Measurements from ENCODE around the gene RNH1.

Gene RNH1

DNA sequence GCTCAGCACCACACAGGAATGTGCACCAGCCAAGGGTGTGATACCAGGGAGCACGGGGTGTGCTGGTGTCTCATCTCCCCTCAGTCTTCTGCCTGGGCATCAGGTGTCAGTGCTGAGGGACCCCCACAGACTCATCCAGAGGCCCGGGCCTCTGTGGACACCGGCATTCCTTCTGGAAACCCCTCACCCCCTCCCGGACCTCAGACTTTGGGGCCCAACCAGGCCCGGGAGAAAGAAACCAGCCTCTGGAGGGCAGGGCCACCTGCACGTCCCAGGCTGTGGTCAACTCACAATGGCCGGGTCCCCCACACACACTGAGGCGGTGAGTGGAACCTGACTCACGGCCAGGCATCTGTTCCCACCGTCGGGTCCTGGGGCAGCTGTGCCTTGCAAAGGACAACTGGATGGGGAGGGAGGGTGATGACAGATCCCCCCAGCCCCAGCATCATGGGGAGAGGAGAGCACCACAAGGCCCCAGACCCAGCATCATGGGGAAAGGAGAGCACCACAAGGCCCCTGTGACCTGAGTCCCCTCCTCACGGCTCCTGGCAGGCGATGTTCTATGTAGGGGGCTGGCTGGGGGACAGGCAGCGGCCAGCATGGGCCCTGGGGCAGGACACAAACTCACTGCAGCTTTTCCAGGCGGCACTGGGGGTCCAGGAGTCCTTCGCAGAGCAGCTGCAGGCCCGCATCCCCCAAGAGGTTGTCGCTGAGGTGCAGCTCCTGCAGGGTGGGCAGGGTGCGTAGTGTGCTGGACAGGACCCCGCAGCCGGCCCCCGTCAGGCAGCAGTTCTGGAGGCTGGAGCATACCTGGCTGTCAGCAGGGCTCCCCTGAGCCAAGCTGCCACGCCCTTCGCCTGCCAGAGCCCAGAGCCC, 7.6 kb downstream of the RNH1 start:
- no peak for DNase-seq (ENCODE audit: low spot score)

DNA sequence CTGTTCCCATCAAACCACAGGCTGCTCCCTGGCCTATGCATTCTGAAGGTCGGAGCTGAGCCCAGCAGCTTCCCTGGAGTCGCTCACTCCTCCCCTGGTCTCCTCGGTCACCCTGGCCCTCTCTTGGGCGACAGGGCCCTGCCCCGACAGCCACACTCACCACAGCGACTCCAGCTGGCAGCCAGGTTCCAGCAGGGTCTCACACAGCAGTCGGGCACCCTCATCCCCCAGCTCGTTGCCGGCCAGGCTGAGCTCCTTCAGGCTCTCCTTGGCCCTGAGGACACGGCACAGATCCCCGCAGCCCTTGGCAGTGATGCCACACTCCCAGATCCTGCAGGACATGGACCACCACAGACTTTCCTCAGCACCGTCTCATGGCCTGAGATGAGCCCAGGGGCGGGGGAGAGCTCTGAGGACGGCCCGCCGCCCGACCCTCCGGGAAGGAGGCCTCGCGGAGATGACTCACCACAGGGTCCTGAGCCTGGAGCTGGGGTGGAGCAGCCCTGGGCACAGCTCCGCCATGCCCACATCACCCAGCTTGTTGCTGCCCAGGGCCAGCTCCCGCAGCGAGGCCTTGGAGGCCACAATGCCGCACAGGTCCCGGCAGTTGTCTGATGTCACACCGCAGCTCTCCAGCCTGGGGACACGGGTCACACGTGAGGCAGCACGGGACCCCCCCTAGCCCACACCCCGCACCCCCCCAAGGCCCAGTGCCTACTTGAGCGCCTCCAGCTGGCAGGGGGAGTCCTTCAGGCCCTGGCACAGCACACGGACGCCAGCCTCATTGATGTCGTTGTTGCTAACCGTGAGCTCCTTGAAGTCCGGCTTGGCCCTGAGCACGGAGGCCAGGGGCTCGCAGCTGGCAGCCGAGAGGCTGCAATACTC, 8.5 kb downstream of the RNH1 start:
- DNase-seq (ENCODE audit: low spot score) = no peak

DNA sequence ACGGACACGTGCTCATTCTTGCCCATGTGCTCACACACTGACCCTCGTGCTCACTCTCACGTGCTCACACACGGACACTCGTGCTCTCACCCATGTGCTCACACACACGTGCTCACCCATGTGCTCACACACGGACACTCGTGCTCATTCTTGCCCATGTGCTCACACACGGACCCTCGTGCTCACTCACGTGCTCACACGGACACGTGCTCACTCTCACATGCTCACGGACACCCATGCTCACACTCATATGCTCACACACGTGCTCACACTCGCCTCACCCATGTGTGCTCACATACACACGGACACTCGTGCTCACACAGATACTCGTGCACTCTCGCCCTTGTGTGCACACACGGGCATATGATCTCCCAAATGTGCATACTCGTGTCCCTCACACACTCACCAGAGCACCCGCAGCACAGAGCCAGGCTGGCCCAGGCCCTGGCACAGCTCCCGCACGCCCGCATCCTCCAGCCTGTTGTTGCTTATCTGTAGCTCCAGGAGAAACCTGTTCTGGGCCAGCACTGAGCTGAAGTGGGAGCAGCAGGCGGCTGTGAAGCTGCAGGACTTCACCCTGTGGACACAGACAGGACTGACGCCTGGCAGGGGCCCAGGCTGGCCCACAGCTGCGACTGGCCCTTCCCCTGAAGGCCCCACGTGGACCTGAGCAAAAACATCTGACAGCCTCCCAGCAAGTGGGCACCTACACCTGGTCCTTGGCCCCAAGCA, 9.3 kb downstream of the RNH1 start:
- no peak for DNase-seq (ENCODE audit: low spot score)

DNA sequence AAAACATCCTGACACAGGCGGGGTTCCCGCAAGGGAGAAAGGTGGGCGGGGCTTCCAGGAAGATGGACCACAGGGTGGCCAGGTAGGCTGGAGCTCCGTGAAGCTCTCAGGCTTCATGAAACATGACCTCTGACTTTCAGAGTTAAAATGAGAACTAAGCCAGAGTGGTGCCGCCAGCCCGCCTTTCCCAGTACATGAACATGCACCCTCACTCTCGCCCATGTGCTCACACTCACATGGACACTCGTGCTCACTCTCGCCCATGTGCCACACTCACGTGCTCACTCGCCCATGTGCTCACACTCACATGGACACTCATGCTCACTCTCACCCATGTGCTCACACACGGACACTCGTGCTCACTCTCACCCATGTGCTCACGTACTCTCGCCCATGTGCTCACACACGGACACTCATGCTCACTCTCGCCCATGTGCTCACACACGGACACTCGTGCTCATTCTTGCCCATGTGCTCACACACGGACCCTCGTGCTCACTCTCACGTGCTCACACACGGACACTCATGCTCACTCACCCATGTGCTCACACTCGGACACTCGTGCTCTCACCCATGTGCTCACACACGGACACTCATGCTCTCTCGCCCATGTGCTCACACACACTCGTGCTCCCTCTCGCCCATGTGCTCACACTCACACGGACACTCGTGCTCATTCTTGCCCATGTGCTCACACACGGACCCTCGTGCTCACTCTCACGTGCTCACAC, 10.0 kb downstream of the RNH1 start:
- DNase-seq (ENCODE audit: low spot score) = no peak

DNA sequence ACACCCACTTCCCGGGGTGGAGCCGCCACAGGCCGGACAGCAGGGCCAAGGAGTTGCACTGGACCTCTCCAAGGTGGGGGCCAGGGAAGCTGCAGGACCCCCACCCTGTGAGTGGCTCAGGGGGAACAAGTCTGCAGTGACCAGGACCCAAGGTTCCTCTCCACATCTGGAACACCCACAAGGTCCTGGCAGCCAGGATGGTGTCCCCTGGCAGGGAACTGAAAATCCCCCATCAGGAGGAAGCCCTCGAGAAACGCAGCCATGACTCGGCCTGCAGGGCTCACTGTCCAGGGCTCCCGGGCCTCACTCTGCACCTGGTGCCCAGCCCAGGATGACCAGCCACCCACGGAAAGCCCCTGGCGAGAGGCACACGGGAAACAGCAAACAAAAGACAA, 11.5 kb downstream of the RNH1 start:
- DNase-seq (ENCODE audit: low spot score) = no peak

DNA sequence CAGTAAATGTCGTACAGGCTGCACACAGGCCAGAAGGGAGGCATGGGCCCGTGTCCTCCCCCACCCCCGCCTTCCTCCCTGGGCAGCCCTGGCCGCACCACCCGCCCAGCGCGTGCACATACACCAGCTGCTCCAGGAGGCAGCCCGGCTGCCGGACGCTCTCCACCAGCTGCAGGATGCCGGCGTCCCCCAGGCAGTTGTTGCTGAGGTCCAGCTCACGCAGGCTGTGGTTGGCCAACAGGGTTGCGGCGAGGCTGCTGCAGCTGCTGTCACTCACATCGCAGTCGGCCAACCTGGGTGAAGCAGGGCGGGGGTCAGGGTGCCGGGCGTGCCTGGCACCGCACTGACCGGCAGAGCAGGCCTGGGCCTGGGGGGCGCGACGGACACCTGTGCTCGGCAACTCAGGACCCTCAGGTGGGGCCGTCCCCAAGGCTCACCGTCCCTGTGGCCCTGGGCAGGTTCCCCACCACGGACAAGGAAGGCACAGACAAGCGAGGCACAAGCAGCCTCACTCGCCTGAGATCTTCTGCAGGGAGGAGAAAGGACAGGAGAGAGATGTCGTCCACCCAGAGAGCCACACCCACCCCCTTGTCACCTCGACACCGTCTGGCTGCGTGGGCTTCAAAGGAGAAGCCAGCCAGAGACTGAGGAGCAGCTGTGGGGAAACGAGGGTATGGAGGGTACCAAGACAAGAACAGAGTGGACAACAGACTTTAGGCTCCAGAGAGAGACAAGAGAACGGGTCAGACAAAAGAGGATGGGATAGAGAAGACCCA, 12.1 kb downstream of the RNH1 start:
- DNase-seq (ENCODE audit: low spot score) = no peak

DNA sequence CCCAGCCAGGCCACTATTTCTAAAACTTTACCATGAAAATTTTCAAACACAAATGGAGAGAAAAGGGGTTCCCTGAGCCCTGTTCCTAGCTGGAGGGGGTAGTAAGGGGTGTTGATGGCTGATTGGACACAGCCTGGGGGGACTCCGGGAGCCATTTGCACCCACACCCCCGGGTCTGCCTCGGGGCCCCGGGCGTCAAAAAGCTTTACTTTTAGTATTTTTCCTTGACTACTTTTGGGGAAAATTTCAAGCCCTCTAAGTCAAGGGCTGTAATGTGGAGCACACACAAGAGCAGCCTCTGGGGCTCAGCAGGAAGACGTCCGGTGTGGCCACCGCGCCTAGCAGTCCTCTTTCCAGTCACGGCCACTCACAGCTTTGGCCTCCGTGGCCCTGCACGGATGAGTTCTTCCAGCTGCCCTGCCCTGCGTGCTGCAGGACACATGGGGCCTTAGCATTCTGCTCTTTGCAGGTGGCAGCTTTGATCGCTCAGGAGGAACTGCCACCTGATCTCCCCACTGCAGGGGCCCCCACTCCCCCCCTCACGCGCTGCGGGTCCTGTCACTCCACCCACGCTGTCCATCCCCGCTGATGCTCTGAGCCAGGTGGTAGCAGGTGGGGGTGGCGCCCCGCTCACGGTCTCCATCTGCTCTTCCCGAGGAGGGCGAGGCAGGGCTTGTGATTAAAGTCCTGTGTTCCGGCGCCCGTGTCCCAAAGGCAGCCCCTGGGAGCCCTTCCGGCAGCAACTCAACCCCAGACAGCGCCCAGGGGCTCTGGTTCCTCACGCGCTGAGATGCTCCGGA, 14.4 kb downstream of the RNH1 start:
- DNase-seq (ENCODE audit: low spot score) = no peak

DNA sequence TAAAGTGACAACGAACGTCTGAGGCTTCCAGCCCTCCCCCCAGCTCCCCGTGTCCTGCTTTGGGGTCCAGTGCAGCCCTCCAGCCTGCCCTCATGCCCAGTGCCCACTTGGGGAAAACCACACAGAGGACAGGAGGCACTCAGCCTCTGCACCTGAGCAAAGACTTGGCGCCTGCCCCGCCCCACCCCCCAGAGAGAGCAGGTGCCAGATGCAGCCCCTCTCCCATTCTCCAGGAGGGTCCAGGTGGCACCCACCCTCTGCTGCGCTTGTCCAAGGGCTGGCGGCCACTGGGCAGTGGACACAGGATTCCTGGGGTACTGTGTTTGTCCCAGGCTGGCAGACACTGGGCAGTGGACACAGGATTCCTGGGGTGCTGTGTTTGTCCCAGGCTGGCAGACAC, 15.7 kb downstream of the RNH1 start:
- DNase-seq (ENCODE audit: low spot score) = no peak

DNA sequence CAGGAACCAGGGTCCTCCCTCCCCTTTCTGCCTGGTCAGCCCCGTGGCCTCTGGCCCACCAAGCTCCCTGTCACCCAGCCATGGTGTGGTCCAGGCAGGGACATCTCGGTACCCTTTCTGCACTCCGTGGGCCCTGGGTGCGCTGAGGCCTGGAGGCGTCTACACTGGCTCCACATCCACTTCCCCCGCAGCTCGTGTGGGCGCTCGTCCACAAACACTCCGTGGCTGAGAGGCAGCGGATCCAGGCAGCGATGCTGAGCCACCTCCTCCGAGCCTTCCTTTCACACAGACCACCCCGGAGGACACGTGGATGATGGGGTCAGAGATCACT, 16.1 kb downstream of the RNH1 start:
- DNase-seq (ENCODE audit: low spot score) = no peak

DNA sequence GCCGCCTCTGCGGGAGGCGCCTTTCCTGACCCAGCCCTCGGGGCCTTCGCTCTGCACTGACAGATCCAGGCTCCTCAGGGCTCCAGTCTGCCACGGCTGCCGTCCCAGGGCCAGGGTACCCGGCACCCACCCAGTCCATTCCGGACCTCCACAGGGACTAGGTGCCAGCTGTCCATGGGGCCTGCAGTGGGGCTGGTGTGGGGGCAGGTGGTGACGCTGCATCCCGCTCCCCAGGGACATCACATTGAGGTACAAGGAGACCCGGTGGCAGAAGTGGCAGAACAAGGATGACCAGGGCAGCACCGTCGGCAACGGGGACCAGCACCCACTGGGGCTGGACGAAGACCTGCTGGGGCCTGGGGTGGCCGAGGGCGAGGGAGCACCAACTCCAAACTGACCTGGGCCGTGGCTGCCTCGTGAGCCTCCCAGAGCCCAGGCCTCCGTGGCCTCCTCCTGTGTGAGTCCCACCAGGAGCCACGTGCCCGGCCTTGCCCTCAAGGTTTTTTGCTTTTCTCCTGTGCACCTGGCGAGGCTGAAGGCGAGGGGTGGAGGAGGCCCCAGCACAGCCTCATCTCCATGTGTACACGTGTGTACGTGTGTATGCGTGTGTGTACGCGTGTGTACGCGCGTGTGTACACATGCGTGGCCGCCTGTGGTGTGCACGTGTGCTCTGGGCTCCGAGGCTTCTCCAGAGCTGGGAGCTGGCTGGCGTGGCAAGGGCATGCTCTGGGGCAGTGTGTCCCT, 16.7 kb downstream of the RNH1 start:
- DNase-seq (ENCODE audit: low spot score) = no peak

DNA sequence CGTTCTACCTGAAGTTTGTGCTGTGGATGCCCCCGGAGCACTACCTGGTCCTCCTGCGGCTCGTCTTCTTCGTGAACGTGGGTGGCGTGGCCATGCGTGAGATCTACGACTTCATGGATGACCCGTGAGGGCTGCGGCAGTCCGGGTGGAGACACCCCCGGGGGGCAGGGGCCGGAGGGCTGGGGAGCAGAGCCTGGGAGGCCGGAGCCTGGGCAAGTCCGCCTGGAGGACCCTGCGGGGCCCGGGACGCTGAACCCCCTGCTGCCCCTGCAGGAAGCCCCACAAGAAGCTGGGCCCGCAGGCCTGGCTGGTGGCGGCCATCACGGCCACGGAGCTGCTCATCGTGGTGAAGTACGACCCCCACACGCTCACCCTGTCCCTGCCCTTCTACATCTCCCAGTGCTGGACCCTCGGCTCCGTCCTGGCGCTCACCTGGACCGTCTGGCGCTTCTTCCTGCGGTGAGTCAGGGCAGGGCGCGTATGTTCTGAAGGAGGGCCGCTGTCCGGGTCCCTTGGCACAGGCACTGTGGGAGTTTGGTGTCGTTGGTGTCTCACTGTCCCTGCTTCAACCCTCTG, 17.3 kb downstream of the RNH1 start:
- DNase-seq (ENCODE audit: low spot score) = no peak

DNA sequence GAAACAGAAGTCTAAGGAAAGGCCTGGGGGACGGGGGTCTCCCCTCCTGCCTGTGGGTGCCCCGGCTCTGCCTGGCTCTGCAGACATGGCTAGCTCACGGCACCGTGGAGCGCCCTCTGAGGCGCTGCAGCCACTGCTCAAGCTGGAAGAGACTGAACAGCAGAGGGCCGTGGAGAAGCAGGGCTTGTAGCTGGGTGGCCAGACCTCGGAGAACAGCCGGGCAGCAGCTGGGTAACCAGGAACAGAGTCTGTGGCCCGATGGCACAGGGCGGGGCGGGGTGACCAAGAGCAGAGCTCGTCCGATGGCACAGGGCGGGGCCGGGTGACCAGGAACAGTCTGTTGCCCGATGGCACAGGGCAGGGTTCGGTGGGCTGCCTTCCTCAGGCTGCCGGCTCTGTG, 18.1 kb downstream of the RNH1 start:
- DNase-seq (ENCODE audit: low spot score) = no peak

DNA sequence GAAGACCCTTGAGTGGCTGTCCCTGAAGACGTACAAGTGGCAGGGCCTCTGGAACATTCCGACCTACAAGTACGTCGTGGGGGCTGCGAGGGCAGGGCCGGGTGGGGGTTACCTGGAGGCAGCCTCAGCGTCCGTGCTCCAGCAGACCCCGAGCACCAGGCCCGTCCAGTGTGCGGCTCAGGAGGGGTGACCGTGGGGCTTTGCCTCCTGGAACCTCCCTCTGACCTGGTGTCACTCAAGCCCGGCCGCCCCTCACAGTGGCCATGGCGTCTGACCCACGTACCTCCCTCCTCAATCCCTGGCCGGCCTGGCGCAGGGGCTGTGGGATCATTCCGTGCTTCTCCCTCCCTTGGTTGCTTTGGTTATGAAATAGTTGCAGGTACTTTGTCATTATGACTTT, 18.5 kb downstream of the RNH1 start:
- no peak for DNase-seq (ENCODE audit: low spot score)

DNA sequence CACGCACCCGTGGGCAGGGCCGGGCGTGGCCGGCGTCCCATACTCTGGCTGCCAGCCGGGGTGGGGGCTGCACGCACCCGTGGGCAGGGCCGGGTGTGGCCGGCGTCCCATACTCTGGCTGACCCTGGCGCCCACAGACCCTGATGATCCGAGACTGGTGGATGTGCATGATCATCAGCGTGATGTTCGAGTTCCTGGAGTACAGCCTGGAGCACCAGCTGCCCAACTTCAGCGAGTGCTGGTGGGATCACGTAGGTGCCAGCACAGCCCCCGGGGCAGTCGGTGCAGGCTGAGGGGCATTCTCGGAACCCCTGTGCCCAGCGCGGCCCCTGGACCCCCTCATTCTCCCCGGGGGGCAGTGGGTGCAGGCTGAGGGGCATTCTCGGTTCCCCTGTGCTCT, 19.0 kb downstream of the RNH1 start:
- DNase-seq (ENCODE audit: low spot score) = no peak

DNA sequence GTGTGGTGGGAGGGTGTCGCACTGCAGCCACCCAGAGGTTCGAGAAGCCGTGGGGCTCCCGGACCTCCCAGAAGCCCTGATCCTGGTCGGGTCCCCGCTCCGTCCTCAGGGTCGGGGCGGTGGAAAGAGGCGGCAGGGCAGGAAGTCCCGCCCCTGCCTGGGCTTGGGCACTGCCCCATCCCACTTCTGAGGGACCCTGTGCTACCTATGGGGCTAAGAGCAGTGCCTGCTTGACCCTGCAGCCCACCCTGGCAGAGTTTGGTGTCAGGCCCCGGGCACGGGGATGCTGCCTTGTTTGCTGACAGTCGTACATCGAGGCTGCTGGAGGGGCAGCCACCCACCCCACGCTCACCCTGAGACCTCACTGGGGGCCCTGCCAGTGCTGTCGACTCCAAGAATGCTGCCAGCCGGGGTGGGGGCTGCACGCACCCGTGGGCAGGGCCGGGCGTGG, 19.4 kb downstream of the RNH1 start:
- DNase-seq (ENCODE audit: low spot score) = no peak

DNA sequence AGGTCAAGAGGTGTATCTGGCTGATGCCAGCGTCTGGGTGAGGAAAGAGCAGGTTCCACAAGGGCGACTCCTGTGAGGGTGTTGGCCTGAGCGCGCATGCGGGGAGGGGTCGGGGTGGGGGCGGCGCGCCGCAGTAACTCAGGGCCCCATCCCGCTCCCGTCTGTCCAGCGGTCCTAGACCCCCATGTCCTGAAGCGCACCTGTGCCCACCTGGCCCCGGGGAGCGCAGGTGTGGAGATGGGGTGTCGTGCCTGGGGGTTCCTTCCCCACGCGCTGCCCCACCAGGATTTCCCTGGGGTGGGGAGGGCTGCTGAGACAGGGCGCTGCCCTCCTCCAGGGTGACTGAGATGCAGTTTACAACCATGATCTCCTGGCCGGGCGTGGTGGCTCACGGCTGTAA, 20.9 kb downstream of the RNH1 start:
- DNase-seq (ENCODE audit: low spot score) = no peak

DNA sequence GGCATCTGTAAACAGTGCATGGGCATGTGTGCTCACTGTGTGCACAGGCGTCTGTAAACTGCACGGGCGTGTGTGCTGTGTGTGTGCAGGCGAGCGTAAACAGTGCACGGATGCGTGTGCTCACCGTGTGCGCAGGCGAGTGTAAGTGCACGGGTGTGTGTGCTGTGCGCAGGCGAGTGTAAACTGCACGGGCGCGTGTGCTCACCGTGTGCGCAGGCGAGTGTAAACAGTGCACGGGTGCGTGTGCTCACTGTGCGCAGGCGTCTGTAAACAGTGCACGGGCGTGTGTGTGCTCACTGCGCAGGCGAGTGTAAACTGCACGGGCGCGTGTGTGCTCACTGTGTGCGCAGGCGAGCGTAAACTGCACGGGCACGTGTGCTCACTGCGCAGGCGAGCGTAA, 22.4 kb downstream of the RNH1 start:
- DNase-seq (ENCODE audit: low spot score) = no peak

DNA sequence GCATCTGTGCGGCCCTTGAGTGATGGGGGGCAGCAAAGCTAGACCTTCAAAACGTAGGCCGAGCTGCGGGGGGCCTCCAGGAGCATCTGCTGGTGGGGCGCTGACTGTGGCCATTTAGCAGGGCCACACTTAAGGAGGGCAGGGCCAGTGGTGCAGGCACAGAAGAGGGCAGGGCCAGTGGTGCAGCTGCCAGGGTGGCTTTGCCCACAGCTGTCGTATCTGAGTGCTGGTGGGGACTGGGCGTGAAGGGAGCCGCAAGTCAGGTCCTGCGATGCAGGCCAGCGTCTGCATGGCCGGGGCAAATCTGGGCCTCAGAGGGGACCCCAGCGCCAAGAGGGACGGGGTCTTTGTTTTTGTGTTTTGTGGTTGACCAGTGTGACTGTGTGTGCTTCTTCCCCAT, 27.7 kb downstream of the RNH1 start:
- DNase-seq (ENCODE audit: low spot score) = no peak

DNA sequence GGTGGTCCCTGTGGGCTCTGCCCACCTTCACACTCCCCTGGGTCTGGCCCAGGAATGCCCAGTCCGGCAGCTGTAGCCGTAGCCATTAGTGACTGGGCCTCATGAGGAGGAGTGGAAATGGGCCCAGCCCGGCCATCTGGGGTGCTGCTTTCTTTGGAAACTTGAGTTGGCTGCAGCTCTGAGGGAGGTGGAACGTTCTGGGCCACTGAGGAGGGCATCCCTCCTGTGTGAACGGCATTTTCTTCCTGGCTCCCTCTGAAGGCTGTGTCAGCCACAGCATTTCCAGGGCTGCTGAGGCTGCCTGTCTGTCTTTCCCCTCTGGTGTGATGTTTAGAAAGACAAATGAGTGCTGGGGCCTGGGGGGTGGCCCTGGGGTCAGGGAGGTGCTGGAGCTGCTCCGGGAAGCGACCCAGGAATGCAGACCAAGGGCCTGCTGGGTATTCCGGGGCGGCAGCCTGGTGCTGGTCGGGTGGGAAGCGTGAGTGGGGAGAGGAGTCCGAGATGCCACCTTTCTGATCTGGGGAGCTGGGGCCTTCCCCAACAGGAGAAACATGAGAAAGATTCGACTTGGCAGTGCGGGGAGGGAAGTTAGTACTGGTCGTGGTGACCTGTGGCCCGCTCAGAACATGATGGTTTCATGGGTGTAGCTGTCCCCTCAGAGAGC, 29.9 kb downstream of the RNH1 start:
- no peak for DNase-seq (ENCODE audit: low spot score)
